Pulmonary artery endothelial cell (primary cell): ENCODE data around the gene SARNP. TPM values are rescaled to one million over a fixed set of nuclear protein-coding genes. Genes with fewer than 3 reads are reported as not detected.
"Not testable (repeated sequence)": the region's sequence is repeated elsewhere in the genome, so short reads cannot be mapped to it uniquely, and the experiment has no call there.

ENCODE experiments used
- DNase-seq: peaks from one replicate; pipeline ENCODE4 v3.0.0-alpha.2; 2011; ENCODE audit warnings: low read depth, low spot score
- total RNA-seq: library from RNA; depleted of rRNA; stranded (reverse); fragments of >200 nt; gene quantifications from 2 replicates; pipeline ENCODE4 v1.2.3, GENCODE V29; 2014

SARNP gene
- total RNA-seq, 1 donor from 2014 or later, result 110 TPM

- DNase-seq, result no peak
Measured at GRCh38 chr12:55797068-55797467, 20.5 kb downstream of the SARNP start.

DNA sequence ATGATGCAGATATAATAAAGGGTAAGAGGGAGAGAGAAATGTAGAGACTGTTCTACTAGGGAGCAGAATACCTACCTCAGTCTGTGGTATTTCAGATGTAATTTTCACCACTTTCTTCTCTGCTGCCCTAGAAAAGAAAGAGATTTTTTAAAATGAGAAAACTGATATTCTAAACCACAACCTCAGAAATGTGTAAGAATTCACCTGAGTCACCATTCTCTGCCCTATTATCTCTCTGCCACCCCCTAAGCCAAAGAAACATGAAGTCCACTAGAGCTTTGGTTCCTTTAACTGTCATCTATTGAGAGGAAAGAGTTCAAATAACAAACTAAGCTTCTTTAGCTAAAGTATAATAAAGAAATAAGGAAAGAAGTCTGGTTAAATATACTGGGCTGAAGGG, 21.6 kb downstream of the SARNP start:
- no peak for DNase-seq

DNA sequence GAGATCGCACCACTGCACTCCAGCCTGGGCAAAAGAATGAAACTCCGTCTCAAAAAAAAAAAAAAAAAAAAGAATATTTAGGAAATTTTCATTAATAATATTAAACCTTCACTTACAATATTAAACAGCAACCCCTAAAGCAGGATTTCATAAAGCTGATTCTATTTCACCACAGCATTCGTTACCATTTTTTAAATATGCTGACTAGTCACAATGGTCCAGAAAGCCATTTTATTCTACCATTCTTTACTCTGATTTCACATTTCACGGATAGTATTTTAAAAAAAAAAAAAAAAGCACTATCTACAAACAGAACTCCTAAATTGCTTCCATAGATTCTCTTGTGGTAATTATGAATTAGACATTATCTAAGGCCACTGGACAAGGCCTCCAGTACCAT, 27.6 kb downstream of the SARNP start:
- DNase-seq, result no peak

DNA sequence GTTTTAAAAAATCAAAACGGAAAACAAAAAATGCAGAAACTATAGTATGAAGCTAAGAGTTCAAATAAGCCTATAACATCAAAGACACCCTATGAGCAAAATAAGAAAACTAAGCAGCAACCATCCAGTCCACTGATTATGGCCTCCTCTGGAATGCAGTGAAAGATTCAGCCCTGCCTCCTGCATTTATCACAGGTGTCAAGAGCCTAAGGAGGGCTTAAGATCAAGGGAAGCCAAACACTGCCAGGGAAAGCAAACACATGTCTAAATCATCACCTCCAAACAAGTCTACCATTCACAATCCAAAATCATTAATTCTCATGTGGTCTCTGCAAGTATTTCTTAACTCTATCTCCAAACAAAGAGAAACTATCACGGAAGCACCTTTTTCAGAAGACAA, 28.4 kb downstream of the SARNP start:
- DNase-seq, result no peak

DNA sequence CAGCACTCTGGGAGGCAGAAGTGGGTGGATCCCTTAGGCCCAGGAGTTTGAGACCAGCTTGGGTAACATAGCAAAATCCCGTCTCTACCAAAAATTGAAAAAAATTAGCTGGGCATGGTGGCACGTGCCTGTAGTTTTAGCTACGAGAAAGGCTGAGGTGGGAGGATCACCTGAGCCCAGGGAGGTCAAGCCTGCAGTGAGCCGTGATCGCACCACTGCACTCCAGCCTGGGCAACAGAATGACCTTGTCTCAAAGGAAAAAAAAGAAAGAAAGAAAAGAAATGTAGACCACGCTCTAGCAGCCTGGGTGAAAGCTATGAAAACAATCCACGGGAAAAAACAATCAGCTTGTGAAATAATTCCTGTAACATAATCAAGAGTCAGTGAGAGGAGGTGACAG, 29.0 kb downstream of the SARNP start:
- DNase-seq, result no peak

DNA sequence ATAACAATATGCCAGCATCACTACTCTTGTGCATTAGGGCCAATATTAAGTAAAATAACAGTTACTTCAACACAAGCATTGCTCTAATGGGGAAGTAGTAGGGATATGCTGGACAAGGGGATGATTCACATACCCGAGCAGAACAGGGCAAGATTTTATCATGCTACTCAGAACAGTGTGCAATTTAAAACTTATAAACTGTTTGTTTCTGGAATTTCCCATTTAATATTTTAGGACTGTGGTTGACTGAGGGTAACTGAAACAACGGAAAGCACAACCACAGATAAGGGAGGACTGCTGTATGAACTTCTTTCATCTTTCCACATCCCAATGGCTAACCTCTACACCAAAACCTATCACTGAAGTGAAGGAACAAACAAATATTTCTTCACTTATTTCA, 36.8 kb downstream of the SARNP start:
- DNase-seq, result no peak

- no peak for DNase-seq
Measured at GRCh38 chr12:55777856-55778255, 39.7 kb downstream of the SARNP start.

GRCh38 chr12:55771736-55772135, 45.8 kb downstream of the SARNP start:
- DNase-seq, result no peak

- DNase-seq, result no peak
Measured at GRCh38 chr12:55767156-55767555, 50.4 kb downstream of the SARNP start.

- DNase-seq, result no peak
Measured at GRCh38 chr12:55765736-55766290, 51.7 kb downstream of the SARNP start.

- no peak for DNase-seq
Measured at GRCh38 chr12:55762646-55763045, 54.9 kb downstream of the SARNP start.

DNA sequence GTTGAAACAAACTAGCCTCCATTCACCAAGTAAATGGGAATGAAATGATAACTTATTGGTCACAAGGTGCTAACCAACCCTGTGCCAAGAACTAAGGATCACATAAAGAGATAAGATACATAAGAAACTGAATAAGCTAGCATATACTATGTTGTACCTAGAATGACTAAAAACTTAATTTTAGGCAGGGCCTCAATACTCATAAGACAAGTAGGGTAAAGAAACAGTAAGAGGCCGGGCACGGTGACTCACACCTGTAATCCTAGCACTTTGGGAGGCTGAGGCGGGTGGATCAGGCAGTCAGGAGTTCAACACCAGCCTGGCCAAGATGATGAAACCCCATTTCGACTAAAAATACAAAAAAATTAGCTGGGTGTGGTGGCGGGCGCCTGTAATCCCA, 56.9 kb downstream of the SARNP start:
- no peak for DNase-seq

DNA sequence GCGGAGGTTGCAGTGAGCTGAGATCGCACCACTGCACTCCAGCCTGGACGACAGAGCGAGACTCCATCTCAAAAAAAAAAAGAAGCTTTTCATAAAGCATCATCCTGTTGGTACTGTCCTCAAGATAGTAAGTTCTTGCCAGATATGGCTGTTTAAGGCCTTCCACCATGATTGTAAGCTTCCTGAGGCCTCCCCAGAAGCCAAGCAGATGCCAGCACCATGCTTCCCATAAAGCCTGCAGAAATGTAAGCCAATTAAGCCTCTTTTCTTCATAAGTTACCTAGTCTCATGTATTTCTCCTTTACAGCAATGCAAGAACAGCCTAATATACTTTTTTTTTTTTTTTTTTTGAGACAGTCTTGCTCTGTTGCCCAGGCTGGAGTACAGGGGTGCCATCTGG, 58.9 kb downstream of the SARNP start:
- DNase-seq, result not testable (repeated sequence)

GRCh38 chr12:55757701-55758100, 59.8 kb downstream of the SARNP start:
- DNase-seq, result no peak

DNA sequence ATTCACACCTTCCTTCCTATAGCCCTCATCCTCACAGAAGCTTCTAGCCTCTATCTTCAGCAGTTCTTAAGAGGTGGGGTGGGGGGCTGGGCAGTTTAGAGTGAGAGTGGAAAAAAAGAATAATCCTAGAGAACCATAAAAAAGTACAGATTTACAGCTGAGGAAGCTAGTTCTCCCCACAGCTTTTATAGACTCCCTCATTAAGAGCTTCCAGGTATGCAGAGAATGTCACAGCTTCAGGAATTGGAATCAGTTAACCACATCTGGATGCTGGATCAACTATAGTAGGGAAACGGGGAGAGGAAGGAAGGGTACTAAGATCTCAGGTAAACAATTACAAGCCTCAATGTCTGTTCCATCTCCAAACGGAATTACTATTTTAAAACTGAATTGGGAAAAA, 62.3 kb downstream of the SARNP start:
- no peak for DNase-seq

DNA sequence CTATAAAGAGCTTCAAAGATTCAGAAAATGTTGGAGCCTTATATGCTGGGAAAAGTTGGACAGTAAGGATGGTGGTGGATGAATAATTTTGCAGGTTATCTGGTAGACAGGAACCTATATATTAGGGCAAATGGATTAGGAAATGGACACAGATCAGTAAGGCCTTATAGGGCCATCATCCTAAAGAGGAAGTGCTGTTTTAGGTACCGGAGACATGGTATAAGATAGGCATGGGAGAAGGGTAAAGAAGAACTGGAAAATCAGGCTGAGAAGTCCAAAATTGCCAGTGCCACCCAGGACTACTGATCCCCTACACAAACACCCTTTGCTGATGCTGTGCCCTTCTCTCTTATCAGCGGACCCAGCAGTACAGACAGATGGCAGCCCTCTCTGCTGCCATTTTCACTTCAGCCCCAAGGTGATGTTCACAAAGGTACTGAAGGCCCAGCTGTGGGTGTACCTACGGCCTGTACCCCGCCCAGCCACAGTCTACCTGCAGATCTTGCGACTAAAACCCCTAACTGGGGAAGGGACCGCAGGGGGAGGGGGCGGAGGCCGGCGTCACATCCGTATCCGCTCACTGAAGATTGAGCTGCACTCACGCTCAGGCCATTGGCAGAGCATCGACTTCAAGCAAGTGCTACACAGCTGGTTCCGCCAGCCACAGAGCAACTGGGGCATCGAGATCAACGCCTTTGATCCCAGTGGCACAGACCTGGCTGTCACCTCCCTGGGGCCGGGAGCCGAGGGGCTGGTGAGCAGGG, 69.1 kb downstream of the SARNP start:
- DNase-seq, result no peak

- no peak for DNase-seq
Measured at GRCh38 chr12:55746913-55747231, 70.7 kb downstream of the SARNP start.

GRCh38 chr12:55746174-55746912, 71.2 kb downstream of the SARNP start:
- DNase-seq, result no peak

GRCh38 chr12:55745361-55746173, 72.0 kb downstream of the SARNP start:
- no peak for DNase-seq

DNA sequence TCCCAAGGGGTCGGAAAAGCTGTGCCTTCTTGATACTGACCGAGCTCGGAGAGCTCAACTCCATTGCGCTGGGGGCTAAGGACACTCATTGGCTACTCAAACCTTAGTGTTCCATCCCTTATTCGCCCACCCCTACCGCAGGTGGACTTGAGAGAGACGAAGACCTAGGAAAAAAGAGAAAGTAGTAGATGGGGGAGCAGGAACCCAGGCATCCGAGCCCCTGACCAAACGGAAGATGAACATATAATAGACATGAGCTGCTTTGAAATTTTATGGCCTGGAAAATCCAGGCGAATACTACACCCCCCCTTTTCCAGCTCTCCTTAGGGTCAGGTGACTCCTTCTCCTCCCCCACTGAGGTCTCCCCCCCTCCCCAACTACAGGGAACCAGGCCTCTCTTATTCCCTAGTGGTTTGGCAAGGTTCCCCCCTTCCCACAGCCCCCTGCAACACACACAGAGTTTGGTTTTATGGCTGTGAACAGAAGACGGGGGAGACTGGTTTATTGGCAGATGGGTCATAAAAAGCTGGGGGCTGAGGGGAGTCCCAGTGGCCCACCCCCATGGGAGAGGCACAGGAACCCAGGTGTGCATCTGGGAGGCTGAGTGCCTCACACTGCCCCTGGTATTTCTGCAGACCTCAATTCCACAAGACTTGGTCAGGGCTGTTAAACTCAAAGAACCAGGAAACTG, 73.0 kb downstream of the SARNP start:
- DNase-seq, result no peak
